A549 (cell line): Measurements from ENCODE around the gene SLC13A4. TPM values are rescaled to one million over a fixed set of nuclear protein-coding genes. Genes with fewer than 3 reads are reported as not detected.

ENCODE experiments used
- ATAC-seq, 2 experiments: fragments of 200-7000 bp in 1 of 2; fragments of >200 bp in 1 of 2; cut with Nextera tagmentation in 1 of 2; cut with Tn5 transposase in 1 of 2; 3 replicates each; pipeline versions ENCODE4 v1.8.0 to v1.9.1; 2018 to 2020; ENCODE audit warnings: mild to moderate bottlenecking in 1 of 2, moderate library complexity in 1 of 2
- CTCF ChIA-PET: fragments of 300-600 bp; sonication (Branson Sonifier 250); formaldehyde crosslinking; extraction: SDS; loops from one replicate; lab custom pipeline; 2021; ENCODE audit warnings: antibody characterized with exemption, inconsistent platforms; lab: Yijun Ruan, JAX
- POLR2A ChIA-PET: fragments of 350-600 bp; formaldehyde crosslinking; extraction: SDS; loops from one replicate; lab custom pipeline; 2021; ENCODE audit warnings: antibody characterized with exemption, inconsistent platforms; lab: Yijun Ruan, JAX
- DNase-seq, 2 experiments: peaks; one replicate each; pipeline versions ENCODE4 v3.0.0 to v3.0.0-alpha.2; 2011 to 2016; ENCODE audit warnings: low read depth in 1 of 2, low spot score in 1 of 2
- FAIRE-seq: peaks from 2 replicates; lab custom pipeline; 2011; peaks lifted over from hg19 to GRCh38; lab: Jason Lieb, UNC
- H3K27ac ChIP-seq, 2 experiments: fragments of >200 bp; sonication (Bioruptor Twin); formaldehyde crosslinking; 3 replicates each; pipeline ENCODE4 v1.5.1; 2016 to 2017
- H3K4me1 ChIP-seq: fragments of >200 bp; sonication (Bioruptor Twin); formaldehyde crosslinking; 3 replicates; pipeline ENCODE4 v1.6.1; 2016
- H3K4me2 ChIP-seq: fragments of >200 bp; sonication (Bioruptor Twin); formaldehyde crosslinking; 3 replicates; pipeline ENCODE4 v1.6.1; 2016
- H3K4me3 ChIP-seq: fragments of >200 bp; sonication (Bioruptor Twin); formaldehyde crosslinking; 3 replicates; pipeline ENCODE4 v1.5.1; 2016
- H3K9me3 ChIP-seq: fragments of >200 bp; sonication (Bioruptor Twin); formaldehyde crosslinking; 3 replicates; pipeline ENCODE4 v1.6.1; 2016
- BHLHE40 ChIP-seq: IDR thresholded peaks from 2 replicates; pipeline ENCODE4 v1.6.1; 2012; ENCODE audit warnings: low read depth, low read length, inconsistent platforms
- CEBPB ChIP-seq, 2 experiments: fragments of >200 bp in 1 of 2; sonication (Bioruptor Twin) in 1 of 2; formaldehyde crosslinking in 1 of 2; IDR thresholded peaks; 2 replicates each; pipeline ENCODE4 v1.6.1; 2012 to 2016
- CTCF ChIP-seq: fragments of >200 bp; sonication (Bioruptor Twin); formaldehyde crosslinking; IDR thresholded peaks from 3 replicates; pipeline ENCODE4 v1.5.1; 2016
- EP300 ChIP-seq, 2 experiments: fragments of >200 bp; sonication (Bioruptor Twin); formaldehyde crosslinking; IDR thresholded peaks; 2 replicates in 1 of 2; 3 replicates in 1 of 2; pipeline ENCODE4 v1.6.1; 2016 to 2017
- ESRRA ChIP-seq: fragments of 150-350 bp; IDR thresholded peaks from 2 replicates; pipeline ENCODE4 v1.6.1; 2014; ENCODE audit warnings: mild to moderate bottlenecking, low read length, borderline replicate concordance
- FOXS1 ChIP-seq: fragments of 250-450 bp; sonication (Bioruptor Pico); IDR thresholded peaks from 2 replicates; pipeline ENCODE4 v1.5.0; 2020; ENCODE audit warnings: mild to moderate bottlenecking, moderate library complexity
- GATA3 ChIP-seq: IDR thresholded peaks from 2 replicates; pipeline ENCODE4 v1.6.1; 2012; ENCODE audit warnings: borderline replicate concordance
- HDAC2 ChIP-seq: fragments of 200-600 bp; sonication (generic); IDR thresholded peaks from 2 replicates; pipeline ENCODE4 v1.6.1; 2016
- HES2 ChIP-seq: fragments of >200 bp; sonication (Bioruptor Twin); formaldehyde crosslinking; IDR thresholded peaks from 2 replicates; pipeline ENCODE4 v1.6.1; 2016
- JUNB ChIP-seq: fragments of >200 bp; sonication (Bioruptor Twin); formaldehyde crosslinking; IDR thresholded peaks from 2 replicates; pipeline ENCODE4 v1.6.1; 2016
- KDM1A ChIP-seq: fragments of 200-600 bp; sonication (generic); IDR thresholded peaks from 2 replicates; pipeline ENCODE4 v1.6.1; 2016; ENCODE audit warnings: low read depth, mild to moderate bottlenecking
- MAFK ChIP-seq: fragments of 450-650 bp; IDR thresholded peaks from 2 replicates; pipeline ENCODE4 v1.6.1; 2014; ENCODE audit not compliant: partially characterized antibody
- NFE2L2 ChIP-seq: fragments of 150-350 bp; conservative IDR thresholded peaks from 2 replicates; pipeline ENCODE4 v1.6.1; 2014; ENCODE audit warnings: low read length
- POLR2A ChIP-seq: IDR thresholded peaks from 2 replicates; pipeline ENCODE4 v1.6.1; 2012; ENCODE audit warnings: mild to moderate bottlenecking, low read length
- RARB ChIP-seq: fragments of 250-450 bp; sonication (Bioruptor Pico); IDR thresholded peaks from 2 replicates; pipeline ENCODE4 v1.8.0; 2021; ENCODE audit warnings: mild to moderate bottlenecking, moderate library complexity
- RFX5 ChIP-seq: fragments of 450-650 bp; IDR thresholded peaks from 2 replicates; pipeline ENCODE4 v1.7.1; 2014; ENCODE audit warnings: antibody characterized with exemption, mild to moderate bottlenecking, moderate library complexity
- SREBF2 ChIP-seq: fragments of 450-650 bp; IDR thresholded peaks from 2 replicates; pipeline ENCODE4 v1.6.1; 2014; ENCODE audit warnings: mild to moderate bottlenecking, moderate library complexity
- USF2 ChIP-seq: fragments of 450-650 bp; IDR thresholded peaks from 2 replicates; pipeline ENCODE4 v1.6.1; 2014; ENCODE audit warnings: antibody characterized with exemption
- WGBS: methylation state at CpG from one replicate; pipeline ENCODE4 v1.1.6; 2017; ENCODE audit errors: missing lambda C conversion rate; 5-methylcytosine and 5-hydroxymethylcytosine counted together
- polyA plus RNA-seq, 4 experiments: library from polyadenylated mRNA; depleted of rRNA in 3 of 4; stranded (reverse); fragments of >200 nt; fragmentation: RNase III in 1 of 4; extraction: RNeasy Plus Mini Kit Qiagen cat#74134 plus additional on column Dnase treatment in 1 of 4; gene quantifications; 2 replicates in 3 of 4; 3 replicates in 1 of 4; pipeline ENCODE4 v1.2.3, GENCODE V29; 2011 to 2017
- TF ChIP-seq, protein P1 (sequence below): fragments of 250-450 bp; sonication (Bioruptor Pico); IDR thresholded peaks from 2 replicates; pipeline ENCODE4 v1.5.0; 2021; ENCODE audit warnings: mild to moderate bottlenecking, moderate library complexity, borderline replicate concordance
- TF ChIP-seq, protein P2 (sequence below): fragments of 250-450 bp; sonication (Bioruptor Pico); IDR thresholded peaks from 2 replicates; pipeline ENCODE4 v1.5.0; 2020; ENCODE audit warnings: low read depth, mild to moderate bottlenecking, moderate library complexity

SLC13A4 gene
- polyA plus RNA-seq, 2 of the 4 experiments (the other 2 are of a cell fraction), result not detected

DNA sequence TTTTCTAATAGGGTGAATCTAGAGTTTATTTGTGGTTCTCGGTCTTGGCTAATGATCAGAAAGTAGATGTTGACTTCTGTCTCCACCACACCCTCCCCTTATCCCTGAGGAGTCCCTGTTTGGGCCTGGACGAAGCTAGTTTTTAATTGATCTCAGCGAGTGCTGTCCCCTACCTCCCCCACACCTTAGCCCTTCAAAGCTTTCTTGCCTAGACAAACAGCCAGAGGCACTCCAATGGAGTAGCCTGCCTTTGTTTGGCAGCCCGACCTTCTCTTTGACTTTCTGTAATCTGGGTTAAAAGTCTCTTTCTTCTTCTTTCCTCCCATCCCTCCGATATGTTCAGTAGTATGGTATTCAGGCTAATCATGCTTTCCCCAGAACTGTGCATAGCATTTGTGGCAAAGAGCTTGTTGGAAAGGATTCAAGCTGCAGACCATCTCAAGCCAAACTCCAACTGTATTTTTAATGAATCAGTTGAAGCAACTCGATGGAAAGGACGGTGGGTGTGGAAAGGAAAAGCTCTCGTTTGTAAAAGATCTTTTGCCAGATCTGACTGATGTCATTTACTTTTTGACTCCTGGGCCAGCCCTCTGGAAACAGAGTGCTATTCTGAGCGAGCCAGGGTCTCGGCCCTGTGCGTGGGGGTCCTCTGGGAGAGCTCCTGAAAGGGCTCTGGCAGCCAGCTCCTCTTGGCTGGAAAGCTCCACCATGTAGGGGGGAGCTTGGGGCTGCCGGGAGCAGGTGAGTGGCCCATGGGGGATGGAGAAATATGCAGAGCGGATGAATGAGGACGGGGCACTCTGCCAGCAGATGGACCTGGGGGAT is 16.1 kb upstream of the SLC13A4 start:
- H3K9me3 ChIP-seq, result no peaks in the 10 kb centered on the region
- H3K27ac ChIP-seq, result no peak overlapping the region
- no peak for TF ChIP-seq GATA3
- TF ChIP-seq MAFK, result no peak
- no peak for TF ChIP-seq BHLHE40
- TF ChIP-seq, protein P1, sequence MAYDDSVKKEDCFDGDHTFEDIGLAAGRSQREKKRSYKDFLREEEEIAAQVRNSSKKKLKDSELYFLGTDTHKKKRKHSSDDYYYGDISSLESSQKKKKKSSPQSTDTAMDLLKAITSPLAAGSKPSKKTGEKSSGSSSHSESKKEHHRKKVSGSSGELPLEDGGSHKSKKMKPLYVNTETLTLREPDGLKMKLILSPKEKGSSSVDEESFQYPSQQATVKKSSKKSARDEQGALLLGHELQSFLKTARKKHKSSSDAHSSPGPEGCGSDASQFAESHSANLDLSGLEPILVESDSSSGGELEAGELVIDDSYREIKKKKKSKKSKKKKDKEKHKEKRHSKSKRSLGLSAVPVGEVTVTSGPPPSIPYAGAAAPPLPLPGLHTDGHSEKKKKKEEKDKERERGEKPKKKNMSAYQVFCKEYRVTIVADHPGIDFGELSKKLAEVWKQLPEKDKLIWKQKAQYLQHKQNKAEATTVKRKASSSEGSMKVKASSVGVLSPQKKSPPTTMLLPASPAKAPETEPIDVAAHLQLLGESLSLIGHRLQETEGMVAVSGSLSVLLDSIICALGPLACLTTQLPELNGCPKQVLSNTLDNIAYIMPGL (CRISPR knock-in tag), result no peak
- no peak for TF ChIP-seq USF2
- TF ChIP-seq NFE2L2, result no peak
- no peak for TF ChIP-seq FOXS1
- TF ChIP-seq CTCF, result no peak
- TF ChIP-seq RARB, result no peak
- TF ChIP-seq, protein P2, sequence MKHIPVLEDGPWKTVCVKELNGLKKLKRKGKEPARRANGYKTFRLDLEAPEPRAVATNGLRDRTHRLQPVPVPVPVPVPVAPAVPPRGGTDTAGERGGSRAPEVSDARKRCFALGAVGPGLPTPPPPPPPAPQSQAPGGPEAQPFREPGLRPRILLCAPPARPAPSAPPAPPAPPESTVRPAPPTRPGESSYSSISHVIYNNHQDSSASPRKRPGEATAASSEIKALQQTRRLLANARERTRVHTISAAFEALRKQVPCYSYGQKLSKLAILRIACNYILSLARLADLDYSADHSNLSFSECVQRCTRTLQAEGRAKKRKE (CRISPR knock-in tag), result no peak
- ChIA-PET POLR2A (no interaction called here), CTCF (interaction anchor here (0.6 to 1.1 kb wide), 2 partner anchors 34 to 468 kb away, joined by 3 to 4 read pairs; no protein-coding TSS in a partner anchor)
- no peak overlapping the region for H3K4me2 ChIP-seq
- WGBS, result 59% methylated on average over 14 of the region's 14 CpGs
- DNase-seq (no peak), FAIRE-seq (no peak), ATAC-seq (no peak)
- no peak overlapping the region for H3K4me3 ChIP-seq
- peaks cover 11% of the 10 kb centered on the region; the same call in 2 of the 3 replicates for H3K4me1 ChIP-seq

GRCh38 chr7:135742371-135742770 is 14.4 kb upstream of the SLC13A4 start:
- no peak for FAIRE-seq
- WGBS, result 25% methylated on average over 4 of the region's 4 CpGs

More at GRCh38 chr7:135742371-135742770, 14.4 kb upstream of the SLC13A4 start:
- DNase-seq, result no peak
- Histone ChIP-seq H3K4me2 (no peak overlapping the region), H3K4me1 (peaks cover 11% of the 10 kb centered on the region; the same call in 2 of the 3 replicates), H3K4me3 (no peak overlapping the region), H3K9me3 (no peaks in the 10 kb centered on the region), H3K27ac (no peak overlapping the region)
- ATAC-seq, result no peak; a peak in 1 of 6 replicates
- POLR2A ChIA-PET, result no interaction called here
- CTCF ChIA-PET, result no interaction called here
- TF ChIP-seq, protein P2 (CRISPR knock-in tag), result no peak
- TF ChIP-seq, protein P1 (CRISPR knock-in tag), result no peak
- TF ChIP-seq SREBF2 (no peak), KDM1A (no peak), POLR2A (no peak), EP300 (IDR thresholded peaks at IDR 0.05) (no peak), RARB (no peak), JUNB (no peak), HES2 (no peak), HDAC2 (no peak), CEBPB (IDR thresholded peaks at IDR 0.05) (no peak), RFX5 (no peak), ESRRA (no peak), FOXS1 (no peak)
